ENCODE data around the gene SOX21. TPM values are rescaled to one million over a fixed set of nuclear protein-coding genes. Genes with fewer than 3 reads are reported as not detected.

SOX21 gene
- total and polyA plus RNA-seq, 2 of the 8 experiments (the other 6 are each of a cell fraction or from before 2014, with no cell fraction given), result 3.9 TPM

DNA sequence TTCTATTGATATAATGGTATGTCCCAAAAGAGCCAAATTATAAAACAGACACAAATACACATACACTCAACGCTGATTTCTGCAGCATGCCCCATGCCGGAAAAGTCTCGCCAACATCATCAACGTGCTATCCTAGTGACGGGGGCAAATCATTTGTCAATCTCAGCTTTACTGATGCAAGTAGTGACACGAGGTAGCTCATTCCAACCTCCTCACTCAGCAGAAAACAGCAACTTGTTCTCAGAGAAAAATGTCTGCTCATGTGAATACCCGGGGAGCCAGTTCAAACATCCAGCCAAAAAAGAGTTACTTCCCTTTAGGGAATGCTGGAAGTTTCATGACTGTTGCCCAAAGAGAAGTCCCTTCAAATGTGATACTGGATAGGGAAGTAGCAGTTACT is 46.3 kb downstream of the SOX21 start:
- no peak overlapping the region for H4K5ac ChIP-seq (ENCODE audit: insufficient read length, low read depth, low read length)
- no peak overlapping the region for H2AFZ ChIP-seq (ENCODE audit: low read length)
- no peak for DNase-seq (ENCODE audit: low read depth in 1 of 2, low spot score in 2 of 2)
- H3K23ac ChIP-seq (ENCODE audit: insufficient read length), result no peak overlapping the region
- ChIA-PET POLR2A (ENCODE audit: partially characterized antibody) (no interaction called here), CTCF (ENCODE audit: partially characterized antibody) (interaction anchor here (0.6 to 1.7 kb wide), 5 partner anchors 8 to 302 kb away, joined by 3 to 5 read pairs (median 3); no protein-coding TSS in a partner anchor)
- no peak overlapping the region for H2BK15ac ChIP-seq (ENCODE audit: low read length)
- no peak overlapping the region for H4K91ac ChIP-seq (replicated peaks; ENCODE audit: insufficient read length, low read length)
- H3K23me2 ChIP-seq (ENCODE audit: low read depth, low read length), result no peaks in the 10 kb centered on the region
- no peak overlapping the region for H3K18ac ChIP-seq (ENCODE audit: extremely low read depth, low read length)
- H3K4ac ChIP-seq (replicated peaks; ENCODE audit: insufficient read length, low read depth, low read length), result no peak overlapping the region
- FAIRE-seq, result no peak
- WGBS, 2 experiments (ENCODE audit: extremely low coverage in 1 of 2, insufficient coverage in 1 of 2, insufficient read length in 1 of 2, insufficient replicate concordance in 2 of 2, low coverage in 1 of 2, low lambda C conversion rate in 2 of 2, missing lambda C conversion rate in 1 of 2), result 94% methylated on average over 7 of the region's 7 CpGs; no CpG with 5 or more reads in 1 of the 2 experiments
- no peak overlapping the region for H3K56ac ChIP-seq (replicated peaks; ENCODE audit: insufficient read length, low read depth, low read length)
- H3K27ac ChIP-seq (ENCODE audit: low read depth, low read length), result no peak overlapping the region
- no peak overlapping the region for H2BK12ac ChIP-seq (ENCODE audit: low read depth, low read length)
- H3K14ac ChIP-seq (ENCODE audit: insufficient read length), result no peak overlapping the region
- no peaks in the 10 kb centered on the region for H4K20me1 ChIP-seq (replicated peaks in 1 of 2; ENCODE audit: control insufficient read depth in 1 of 2, insufficient read depth in 2 of 2, low read length in 2 of 2)
- H3K4me1 ChIP-seq (replicated peaks in 1 of 4; ENCODE audit: control insufficient read depth in 3 of 4, insufficient read depth in 4 of 4, low read length in 3 of 4), result peaks cover 0 to 2% (median 1%) of the 10 kb centered on the region in 4 experiments; a peak in 2 of 7 replicates
- no peak overlapping the region for H2BK120ac ChIP-seq (replicated peaks; ENCODE audit: low read depth, low read length)
- TF ChIP-seq KDM5A (IDR thresholded peaks at IDR 0.05; ENCODE audit: low read length) (no peak), SUZ12 (IDR thresholded peaks at IDR 0.05; ENCODE audit: low read length) (no peak), CREB1 (IDR thresholded peaks at IDR 0.05) (no peak), MAFK (IDR thresholded peaks at IDR 0.05; ENCODE audit: low read depth, low read length) (no peak), NRF1 (IDR thresholded peaks at IDR 0.05; ENCODE audit: low read depth, low read length) (no peak), EP300 (IDR thresholded peaks at IDR 0.05; ENCODE audit: borderline replicate concordance in 1 of 2, low read depth in 2 of 2, low read length in 2 of 2) (no peak), ZNF274 (IDR thresholded peaks at IDR 0.05; ENCODE audit: borderline replicate concordance, extremely low read depth, low read length) (no peak), RXRA (IDR thresholded peaks at IDR 0.05; ENCODE audit: insufficient read depth, low read depth, low read length) (no peak)
- TF ChIP-seq, protein P1, sequence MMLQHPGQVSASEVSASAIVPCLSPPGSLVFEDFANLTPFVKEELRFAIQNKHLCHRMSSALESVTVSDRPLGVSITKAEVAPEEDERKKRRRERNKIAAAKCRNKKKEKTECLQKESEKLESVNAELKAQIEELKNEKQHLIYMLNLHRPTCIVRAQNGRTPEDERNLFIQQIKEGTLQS (IDR thresholded peaks at IDR 0.05; ENCODE audit: insufficient read depth, low read depth, low read length), result no peak
- no peak overlapping the region for H2AK5ac ChIP-seq (ENCODE audit: low read depth, low read length)
- H3K4me2 ChIP-seq (ENCODE audit: insufficient read depth in 1 of 2, low read depth in 2 of 2, low read length in 2 of 2), result no peak overlapping the region
- H3K9ac ChIP-seq (replicated peaks in 1 of 4; ENCODE audit: extremely low read depth in 1 of 4, low read depth in 3 of 4, low read length in 3 of 4), result no peak overlapping the region
- H2BK5ac ChIP-seq (ENCODE audit: low read depth, low read length), result no peak overlapping the region
- H4K8ac ChIP-seq (ENCODE audit: extremely low read depth, insufficient read depth, low read length), result no peak overlapping the region
- no peak overlapping the region for H3K4me3 ChIP-seq (ENCODE audit: extremely low read depth in 1 of 4, insufficient read depth in 2 of 4, low read depth in 3 of 4, low read length in 4 of 4)
- H2BK20ac ChIP-seq (ENCODE audit: low read length), result no peak overlapping the region
- no peaks in the 10 kb centered on the region for H3K79me1 ChIP-seq (ENCODE audit: low read depth, low read length)
- no peaks in the 10 kb centered on the region for H3K9me3 ChIP-seq (ENCODE audit: insufficient read depth in 2 of 2, low read depth in 1 of 2, low read length in 1 of 2)
- no peaks in the 10 kb centered on the region for H3K79me2 ChIP-seq (ENCODE audit: control insufficient read depth in 1 of 2, insufficient read depth in 2 of 2, low read length in 2 of 2)
- no peaks in the 10 kb centered on the region for H3K36me3 ChIP-seq (ENCODE audit: control insufficient read depth in 2 of 4, insufficient read depth in 4 of 4, low read length in 3 of 4)
- no peaks in the 10 kb centered on the region for H3K27me3 ChIP-seq (replicated peaks in 1 of 4; ENCODE audit: control insufficient read depth in 3 of 4, extremely low read depth in 1 of 4, insufficient read depth in 3 of 4, low read length in 3 of 4)
